Measurements from ENCODE around the gene DDIT3. TPM values are rescaled to one million over a fixed set of nuclear protein-coding genes. Genes with fewer than 3 reads are reported as not detected.
A peak's percentile ranks its signal among the peaks of the same experiment; 100 is the strongest.
"Not testable (repeated sequence)": the region's sequence is repeated elsewhere in the genome, so short reads cannot be mapped to it uniquely, and the experiment has no call there.

DDIT3 gene
- total RNA-seq, 1 donor from 2014 or later, result 70.9 TPM

DNA sequence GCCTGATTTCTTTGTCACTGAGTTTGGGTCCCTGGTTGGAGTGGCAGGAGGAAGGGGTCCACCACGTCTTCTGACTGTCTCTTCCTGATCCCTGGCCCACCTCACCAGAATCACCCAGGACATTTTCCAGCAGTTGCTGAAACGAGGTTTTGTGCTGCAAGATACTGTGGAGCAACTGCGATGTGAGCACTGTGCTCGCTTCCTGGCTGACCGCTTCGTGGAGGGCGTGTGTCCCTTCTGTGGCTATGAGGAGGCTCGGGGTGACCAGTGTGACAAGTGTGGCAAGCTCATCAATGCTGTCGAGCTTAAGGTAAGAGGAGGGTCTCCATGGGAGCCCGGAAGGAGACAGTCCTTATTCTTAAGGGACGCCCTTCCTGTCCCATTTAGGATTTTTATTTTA is 20.1 kb downstream of the DDIT3 start:
- peaks cover 11% of the 10 kb centered on the region for H3K9me3 Mint-ChIP-seq (ENCODE audit: unreplicated experiment)
- H3K27ac Mint-ChIP-seq (ENCODE audit: unreplicated experiment), result peak overlapping the region; percentile 43
- H3K27me3 Mint-ChIP-seq (ENCODE audit: unreplicated experiment), result peaks cover 3% of the 10 kb centered on the region
- peaks cover 16% of the 10 kb centered on the region for H3K4me1 Mint-ChIP-seq (ENCODE audit: low read depth, unreplicated experiment)
- no peak for DNase-seq
- TF ChIP-seq CTCF (IDR thresholded peaks at IDR 0.05; ENCODE audit: partially characterized antibody, unreplicated experiment), result no peak
- no peak overlapping the region for H3K4me3 Mint-ChIP-seq (ENCODE audit: unreplicated experiment)
- peaks cover 19% of the 10 kb centered on the region for H3K36me3 Mint-ChIP-seq (ENCODE audit: unreplicated experiment)

DNA sequence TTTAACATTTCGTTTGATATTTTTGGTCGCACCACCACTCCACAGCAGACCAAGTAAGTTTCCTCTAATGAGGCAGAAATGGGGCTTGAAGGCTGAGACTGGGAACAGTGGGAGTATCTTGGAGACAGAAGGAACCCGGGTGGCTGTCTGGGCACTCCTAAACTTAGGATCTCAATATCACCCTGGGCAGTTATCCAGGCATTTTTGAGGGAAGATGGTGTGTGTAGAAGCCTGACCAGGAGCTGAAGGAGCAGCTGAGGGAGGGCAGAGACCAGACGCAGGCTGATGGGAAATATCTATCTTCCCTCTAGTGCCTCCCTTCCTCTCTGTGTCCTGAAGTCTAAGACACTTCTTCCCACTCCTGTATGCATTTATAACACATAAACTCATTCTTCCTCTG is 21.7 kb downstream of the DDIT3 start:
- Mint-ChIP-seq H3K27ac (ENCODE audit: unreplicated experiment) (peak overlapping the region; percentile 73), H3K4me3 (ENCODE audit: unreplicated experiment) (no peak overlapping the region), H3K27me3 (ENCODE audit: unreplicated experiment) (peaks cover 3% of the 10 kb centered on the region), H3K36me3 (ENCODE audit: unreplicated experiment) (peaks cover 19% of the 10 kb centered on the region), H3K4me1 (ENCODE audit: low read depth, unreplicated experiment) (peaks cover 16% of the 10 kb centered on the region), H3K9me3 (ENCODE audit: unreplicated experiment) (peaks cover 11% of the 10 kb centered on the region)
- DNase-seq, result no peak
- no peak for TF ChIP-seq CTCF (IDR thresholded peaks at IDR 0.05; ENCODE audit: partially characterized antibody, unreplicated experiment)

GRCh38 chr12:57498132-57498502 is 22.2 kb downstream of the DDIT3 start:
- DNase-seq, result no peak
- peaks cover 11% of the 10 kb centered on the region for H3K9me3 Mint-ChIP-seq (ENCODE audit: unreplicated experiment)
- TF ChIP-seq CTCF (IDR thresholded peaks at IDR 0.05; ENCODE audit: partially characterized antibody, unreplicated experiment), result no peak
- peaks cover 19% of the 10 kb centered on the region for H3K36me3 Mint-ChIP-seq (ENCODE audit: unreplicated experiment)
- H3K27me3 Mint-ChIP-seq (ENCODE audit: unreplicated experiment), result peaks cover 3% of the 10 kb centered on the region
- peak overlapping the region; percentile 84 for H3K27ac Mint-ChIP-seq (ENCODE audit: unreplicated experiment)
- H3K4me3 Mint-ChIP-seq (ENCODE audit: unreplicated experiment), result no peak overlapping the region
- peaks cover 16% of the 10 kb centered on the region for H3K4me1 Mint-ChIP-seq (ENCODE audit: low read depth, unreplicated experiment)

DNA sequence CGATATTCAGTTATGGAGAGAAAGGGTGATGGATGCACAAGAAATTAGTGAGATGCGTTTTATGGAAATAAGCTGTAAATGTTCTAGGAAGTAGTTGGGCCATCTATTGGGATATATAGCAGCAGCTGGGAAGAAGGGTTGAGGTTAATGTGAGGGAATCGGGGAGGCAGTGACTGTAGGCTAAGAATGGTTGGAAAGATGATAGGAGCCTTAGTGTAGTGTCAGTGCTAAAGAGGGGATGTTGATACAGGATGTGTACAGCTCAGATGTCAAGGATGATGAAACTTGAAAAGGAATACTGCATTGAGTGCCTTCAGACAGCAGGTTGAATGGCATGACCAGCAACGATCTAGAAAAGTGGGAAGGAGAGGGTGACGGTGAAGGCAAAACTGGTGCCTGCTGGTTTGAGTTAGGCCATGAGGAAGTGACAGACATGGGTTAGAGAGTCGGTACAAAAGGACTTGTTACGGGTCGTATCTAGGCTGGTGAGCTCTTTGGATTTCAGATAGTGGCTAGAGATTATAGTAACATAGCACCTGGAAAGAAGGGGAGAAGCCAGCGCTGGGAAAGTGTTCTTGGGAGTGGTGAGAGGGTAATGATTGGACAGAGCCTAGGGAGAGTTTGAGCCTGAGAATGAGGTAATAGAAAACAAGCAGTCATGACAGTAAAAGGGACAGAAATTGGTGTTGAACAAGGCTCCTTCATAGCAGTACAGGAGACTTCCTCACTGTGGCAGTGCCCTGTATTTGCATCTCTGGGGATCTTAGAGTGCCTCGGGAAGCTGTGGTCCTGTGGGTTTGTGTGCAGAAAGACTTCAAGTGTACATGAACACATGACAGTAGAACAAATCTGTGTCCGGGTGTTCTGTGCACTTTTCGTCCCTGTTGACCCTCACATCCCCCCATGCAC is 22.8 kb downstream of the DDIT3 start:
- peaks cover 18% of the 10 kb centered on the region for H3K4me1 Mint-ChIP-seq (ENCODE audit: low read depth, unreplicated experiment)
- peaks cover 19% of the 10 kb centered on the region for H3K36me3 Mint-ChIP-seq (ENCODE audit: unreplicated experiment)
- peaks cover 9% of the 10 kb centered on the region for H3K9me3 Mint-ChIP-seq (ENCODE audit: unreplicated experiment)
- peak overlapping the region; percentile 84 for H3K27ac Mint-ChIP-seq (ENCODE audit: unreplicated experiment)
- no peak for DNase-seq
- peaks cover 3% of the 10 kb centered on the region for H3K27me3 Mint-ChIP-seq (ENCODE audit: unreplicated experiment)
- TF ChIP-seq CTCF (IDR thresholded peaks at IDR 0.05; ENCODE audit: partially characterized antibody, unreplicated experiment), result no peak
- peak overlapping the region; percentile 13 for H3K4me3 Mint-ChIP-seq (ENCODE audit: unreplicated experiment)

- peak overlapping the region; percentile 84 for H3K27ac Mint-ChIP-seq (ENCODE audit: unreplicated experiment)
- H3K9me3 Mint-ChIP-seq (ENCODE audit: unreplicated experiment), result peaks cover 7% of the 10 kb centered on the region
- no peak for DNase-seq
- peak overlapping the region; percentile 3 for H3K4me3 Mint-ChIP-seq (ENCODE audit: unreplicated experiment)
- H3K36me3 Mint-ChIP-seq (ENCODE audit: unreplicated experiment), result peaks cover 15% of the 10 kb centered on the region
- peaks cover 18% of the 10 kb centered on the region for H3K4me1 Mint-ChIP-seq (ENCODE audit: low read depth, unreplicated experiment)
- TF ChIP-seq CTCF (IDR thresholded peaks at IDR 0.05; ENCODE audit: partially characterized antibody, unreplicated experiment), result no peak
- peaks cover 3% of the 10 kb centered on the region for H3K27me3 Mint-ChIP-seq (ENCODE audit: unreplicated experiment)
These were observed 23.5 kb downstream of the DDIT3 start for GRCh38 chr12:57496822-57497221.

DNA sequence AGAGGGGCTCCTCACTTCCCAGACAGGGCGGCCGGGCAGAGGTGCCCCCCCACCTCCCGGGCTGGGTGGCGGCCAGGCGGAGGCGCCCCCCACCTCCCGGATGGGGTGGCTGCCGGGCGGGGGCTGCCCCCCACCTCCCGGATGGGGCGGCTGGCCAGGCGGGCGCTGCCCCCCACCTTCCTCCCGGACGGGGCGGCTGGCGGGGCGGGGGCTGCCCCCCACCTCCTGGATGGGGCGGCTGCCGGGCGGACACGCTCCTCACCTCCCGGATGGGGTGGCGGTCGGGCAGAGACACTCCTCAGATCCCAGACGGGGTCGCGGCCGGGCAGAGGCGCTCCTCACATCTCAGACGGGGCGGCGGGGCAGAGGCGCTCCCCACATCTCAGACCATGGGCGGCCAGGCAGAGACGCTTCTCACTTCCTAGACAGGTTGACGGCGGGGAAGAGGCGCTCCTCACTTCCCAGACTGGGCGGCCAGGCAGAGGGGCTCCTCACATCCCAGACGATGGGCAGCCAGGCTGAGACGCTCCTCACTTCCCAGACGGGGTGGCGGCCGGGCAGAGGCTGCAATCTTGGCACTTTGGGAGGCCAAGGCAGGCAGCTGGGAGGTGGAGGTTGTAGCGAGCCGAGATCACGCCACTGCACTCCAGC is 25.1 kb downstream of the DDIT3 start:
- H3K27ac Mint-ChIP-seq (ENCODE audit: unreplicated experiment); H3K9me3 Mint-ChIP-seq (ENCODE audit: unreplicated experiment); H3K27me3 Mint-ChIP-seq (ENCODE audit: unreplicated experiment); DNase-seq; H3K36me3 Mint-ChIP-seq (ENCODE audit: unreplicated experiment); H3K4me3 Mint-ChIP-seq (ENCODE audit: unreplicated experiment): not testable (repeated sequence)
- peaks cover 28% of the 10 kb centered on the region for H3K4me1 Mint-ChIP-seq (ENCODE audit: low read depth, unreplicated experiment)

Measured in glutamatergic neuron (in vitro differentiated cells).